ENCODE measurements around the gene AQP2. TPM values are rescaled to one million over a fixed set of nuclear protein-coding genes. Genes with fewer than 3 reads are reported as not detected.

The AQP2 gene
- total RNA-seq, 4 donors from 2014 or later = not detected

GRCh38 chr12:49945394-49946080 is 5.0 kb upstream of the AQP2 start:
- H3K4me1 ChIP-seq = peaks cover 0 to 17% (median 10%) of the 10 kb centered on the region in 4 donors
- 20 to 40% methylated on average over 1 to 28 of the region's 28 CpGs for WGBS, 2 donors (ENCODE audit: low coverage in 1 of 2)
- no peaks in the 10 kb centered on the region for H3K9me3 ChIP-seq
- peak overlapping the region in 2 of 4 donors; percentile 11 to 16 for H3K4me3 ChIP-seq
- peak overlapping the region; percentile 14 to 64 (median 28) for H3K27ac ChIP-seq
- DNase-seq = peak; percentile 85
- intact Hi-C loops (cut with DNase I; ENCODE audit: low total_unique reads) = no loop called here
- no peaks in the 10 kb centered on the region for H3K36me3 ChIP-seq
- H3K27me3 ChIP-seq = no peaks in the 10 kb centered on the region
- in situ Hi-C loops (cut with MboI; ENCODE audit: low pct_ligation_motif_present in 1 of 4, low pct_unique_long_range_greater_than_20kb in 1 of 4, low sequenced_read_pairs in 3 of 4) = no loop called here
- TF ChIP-seq CTCF (IDR thresholded peaks at IDR 0.05) (peak; percentile 77 to 88 (median 82)), EP300 (IDR thresholded peaks at IDR 0.05; ENCODE audit: low read depth) (no peak), POLR2AphosphoS5 (IDR thresholded peaks at IDR 0.05) (peak in 1 of 3 donors; percentile 6)

GRCh38 chr12:49946086-49946485 is 4.5 kb upstream of the AQP2 start:
- H3K27ac ChIP-seq = peak overlapping the region; percentile 14 to 64 (median 28)
- peaks cover 0 to 17% (median 10%) of the 10 kb centered on the region in 4 donors for H3K4me1 ChIP-seq
- H3K4me3 ChIP-seq = no peak overlapping the region
- H3K27me3 ChIP-seq = no peaks in the 10 kb centered on the region
- H3K9me3 ChIP-seq = no peaks in the 10 kb centered on the region
- peak; percentile 60 for DNase-seq
- no peaks in the 10 kb centered on the region for H3K36me3 ChIP-seq
- TF ChIP-seq POLR2AphosphoS5 (IDR thresholded peaks at IDR 0.05) = no peak
- TF ChIP-seq CTCF (IDR thresholded peaks at IDR 0.05) = no peak
- TF ChIP-seq POLR2A (IDR thresholded peaks at IDR 0.05) = no peak
- TF ChIP-seq EP300 (IDR thresholded peaks at IDR 0.05; ENCODE audit: low read depth) = no peak
- intact Hi-C loops (cut with DNase I; ENCODE audit: low total_unique reads) = no loop called here
- WGBS, 2 donors (ENCODE audit: low coverage in 1 of 2) = 63 to 76% methylated on average over 5 to 9 of the region's 9 CpGs
- in situ Hi-C loops (cut with MboI; ENCODE audit: low pct_ligation_motif_present in 1 of 4, low pct_unique_long_range_greater_than_20kb in 1 of 4, low sequenced_read_pairs in 3 of 4) = no loop called here

- in situ Hi-C loops (cut with MboI; ENCODE audit: low pct_ligation_motif_present in 1 of 4, low pct_unique_long_range_greater_than_20kb in 1 of 4, low sequenced_read_pairs in 3 of 4) (no loop called here), intact Hi-C loops (cut with DNase I; ENCODE audit: low total_unique reads) (no loop called here)
- TF ChIP-seq CTCF (IDR thresholded peaks at IDR 0.05) (no peak), POLR2AphosphoS5 (IDR thresholded peaks at IDR 0.05) (no peak), POLR2A (IDR thresholded peaks at IDR 0.05) (no peak), EP300 (IDR thresholded peaks at IDR 0.05; ENCODE audit: low read depth) (no peak)
- H3K36me3 ChIP-seq = no peaks in the 10 kb centered on the region
- WGBS, 2 donors (ENCODE audit: low coverage in 1 of 2) = 56 to 63% methylated on average over 3 of the region's 3 CpGs
- DNase-seq = no peak
- H3K9me3 ChIP-seq = no peaks in the 10 kb centered on the region
- peak overlapping the region in 3 of 4 donors; percentile 14 to 64 (median 38) for H3K27ac ChIP-seq
- H3K27me3 ChIP-seq = no peaks in the 10 kb centered on the region
- no peak overlapping the region for H3K4me3 ChIP-seq
- H3K4me1 ChIP-seq = peaks cover 0 to 17% (median 10%) of the 10 kb centered on the region in 4 donors
Observed at GRCh38 chr12:49946497-49946896, 4.0 kb upstream of the AQP2 start.

- Histone ChIP-seq H3K27ac (no peak overlapping the region), H3K9me3 (no peaks in the 10 kb centered on the region), H3K27me3 (no peaks in the 10 kb centered on the region), H3K36me3 (no peaks in the 10 kb centered on the region), H3K4me1 (peaks cover 0 to 17% (median 10%) of the 10 kb centered on the region in 4 donors), H3K4me3 (no peak overlapping the region)
- whole genome bisulfite sequencing, 2 donors (ENCODE audit: low coverage in 1 of 2) = 61% methylated on average over 7 of the region's 7 CpGs; no CpG with 5 or more reads in 1 of the 2 donors
- no peak for DNase-seq
- intact Hi-C loops (cut with DNase I; ENCODE audit: low total_unique reads) (no loop called here), in situ Hi-C loops (cut with MboI; ENCODE audit: low pct_ligation_motif_present in 1 of 4, low pct_unique_long_range_greater_than_20kb in 1 of 4, low sequenced_read_pairs in 3 of 4) (no loop called here)
- TF ChIP-seq CTCF (IDR thresholded peaks at IDR 0.05) (no peak), EP300 (IDR thresholded peaks at IDR 0.05; ENCODE audit: low read depth) (no peak), POLR2AphosphoS5 (IDR thresholded peaks at IDR 0.05) (no peak), POLR2A (IDR thresholded peaks at IDR 0.05) (no peak)
Observed at GRCh38 chr12:49947593-49948226, 2.8 kb upstream of the AQP2 start.
